OCI-LY7 (cell line): ENCODE data around the gene SEMA3D. TPM values are rescaled to one million over a fixed set of nuclear protein-coding genes. Genes with fewer than 3 reads are reported as not detected.

Experiments
- BruUV-seq: library from RNA; stranded (reverse); fragments of 400-500 nt; replicated peaks from 2 replicates; lab custom pipeline; 2021; lab: Mats Ljungman, UMichigan
- CTCF ChIA-PET: fragments of 300-600 bp; sonication (Branson Sonifier 250); formaldehyde crosslinking; loops from one replicate; lab custom pipeline; 2022; ENCODE audit warnings: antibody characterized with exemption; ENCODE audit not compliant: unreplicated experiment; lab: Charles Lee
- POLR2A ChIA-PET: fragments of 300-600 bp; sonication (Branson Sonifier 250); formaldehyde crosslinking; loops from one replicate; lab custom pipeline; 2022; ENCODE audit warnings: antibody characterized with exemption; lab: Charles Lee
- DNase-seq: peaks from one replicate; pipeline ENCODE4 v3.0.0-alpha.2; 2015; ENCODE audit warnings: low spot score
- H2AFZ ChIP-seq: fragments of 200-600 bp; sonication (generic), shearing (Covaris generic); 2 replicates; pipeline ENCODE4 v1.6.1; 2014; ENCODE audit warnings: mild to moderate bottlenecking, antibody characterized with exemption, low read length, moderate library complexity
- H3K27ac ChIP-seq: fragments of 200-600 bp; sonication (generic); 2 replicates; pipeline ENCODE4 v1.5.1; 2014; ENCODE audit warnings: mixed run types, low read depth, mild to moderate bottlenecking, moderate library complexity, low read length, inconsistent platforms; ENCODE audit not compliant: poor library complexity, severe bottlenecking
- H3K36me3 ChIP-seq: fragments of 200-600 bp; sonication (generic); 2 replicates; pipeline ENCODE4 v1.6.1; 2014; ENCODE audit warnings: mild to moderate bottlenecking, antibody characterized with exemption, low read length, moderate library complexity, mixed read lengths; ENCODE audit not compliant: insufficient read depth
- H3K4me1 ChIP-seq: fragments of 200-600 bp; sonication (generic); 2 replicates; pipeline ENCODE4 v1.5.1; 2014; ENCODE audit warnings: mild to moderate bottlenecking, low read length; ENCODE audit not compliant: insufficient read depth, poor library complexity, severe bottlenecking
- H3K4me2 ChIP-seq: fragments of 200-600 bp; sonication (generic); 2 replicates; pipeline ENCODE4 v1.6.1; 2014; ENCODE audit warnings: mild to moderate bottlenecking, low read length
- H3K4me3 ChIP-seq: fragments of 200-600 bp; sonication (generic); 2 replicates; pipeline ENCODE4 v1.5.1; 2014; ENCODE audit warnings: mild to moderate bottlenecking, low read depth, low read length; ENCODE audit not compliant: poor library complexity, severe bottlenecking
- H3K79me2 ChIP-seq: fragments of 200-600 bp; sonication (generic); 2 replicates; pipeline ENCODE4 v1.6.1; 2016; ENCODE audit warnings: low read depth, mild to moderate bottlenecking, low read length, moderate library complexity, mixed read lengths; ENCODE audit not compliant: insufficient read depth
- H3K9me2 ChIP-seq: fragments of 200-600 bp; sonication (generic); 2 replicates; pipeline ENCODE4 v1.6.1; 2016; ENCODE audit warnings: mild to moderate bottlenecking, low read length, mixed read lengths; ENCODE audit not compliant: insufficient read depth
- H3K9me3 ChIP-seq: fragments of 200-600 bp; sonication (generic); 2 replicates; pipeline ENCODE4 v1.6.1; 2014; ENCODE audit warnings: mild to moderate bottlenecking, mixed run types, low read length, mixed read lengths
- H4K20me1 ChIP-seq: fragments of 200-600 bp; sonication (generic); 2 replicates; pipeline ENCODE4 v1.6.1; 2014; ENCODE audit warnings: mild to moderate bottlenecking, antibody characterized with exemption, low read length, moderate library complexity, mixed read lengths; ENCODE audit not compliant: insufficient read depth
- CTCF ChIP-seq: fragments of 200-600 bp; sonication (generic); conservative IDR thresholded peaks from 2 replicates; pipeline ENCODE4 v1.5.1; 2014; ENCODE audit warnings: mild to moderate bottlenecking, antibody characterized with exemption, low read length, moderate library complexity, mixed read lengths
- EZH2phosphoT487 ChIP-seq: fragments of 200-600 bp; sonication (generic); IDR thresholded peaks from 2 replicates; pipeline ENCODE4 v1.6.1; 2018; ENCODE audit warnings: low read depth, borderline replicate concordance, mild to moderate bottlenecking, mixed run types, antibody characterized with exemption, low read length, moderate library complexity, mixed read lengths
- intact Hi-C: fragments of 100-400 bp; cut with micrococcal nuclease; formaldehyde crosslinking; loops from one replicate; pipeline ENCODE4 v1.10.0; 2022; ENCODE audit not compliant: unreplicated experiment
- total RNA-seq, 2 experiments: library from RNA; depleted of rRNA in 1 of 2; stranded (reverse); fragments of >200 nt in 1 of 2; shearing (Covaris generic) in 1 of 2; gene quantifications; 2 replicates each; pipeline ENCODE4 v1.2.3, GENCODE V29; 2014 to 2022

Gene SEMA3D
- total RNA-seq, 2 experiments from 2014 or later = not detected

GRCh38 chr7:85091565-85091928, 95.3 kb downstream of the SEMA3D start:
- Histone ChIP-seq H3K79me2 (no peaks in the 10 kb centered on the region), H2AFZ (no peak overlapping the region), H3K36me3 (no peaks in the 10 kb centered on the region), H3K4me1 (no peaks in the 10 kb centered on the region), H3K4me2 (no peak overlapping the region), H3K27ac (no peak overlapping the region), H3K9me3 (no peaks in the 10 kb centered on the region), H3K9me2 (no peaks in the 10 kb centered on the region), H4K20me1 (no peaks in the 10 kb centered on the region), H3K4me3 (no peak overlapping the region)
- intact Hi-C loops = no loop called here
- CTCF ChIA-PET = no interaction called here
- TF ChIP-seq CTCF (no peak), EZH2phosphoT487 (no peak)
- no peak for DNase-seq
- POLR2A ChIA-PET = interaction anchor here (0.6 kb wide), 1 partner anchor 58 kb away, joined by 3 read pairs; no protein-coding TSS in a partner anchor
- no TSS peak for BruUV-seq

- intact Hi-C loops = no loop called here
- Histone ChIP-seq H3K4me3 (no peak overlapping the region), H3K27ac (no peak overlapping the region), H2AFZ (no peak overlapping the region), H4K20me1 (no peaks in the 10 kb centered on the region), H3K4me1 (no peaks in the 10 kb centered on the region), H3K9me3 (no peaks in the 10 kb centered on the region), H3K9me2 (no peaks in the 10 kb centered on the region), H3K79me2 (no peaks in the 10 kb centered on the region), H3K4me2 (no peak overlapping the region), H3K36me3 (no peaks in the 10 kb centered on the region)
- TF ChIP-seq CTCF = no peak
- TF ChIP-seq EZH2phosphoT487 = no peak
- DNase-seq = no peak
- POLR2A ChIA-PET = interaction anchor here (0.6 to 0.7 kb wide), 2 partner anchors 59 to 1608 kb away, joined by 3 read pairs; no protein-coding TSS in a partner anchor
- CTCF ChIA-PET = no interaction called here
- BruUV-seq = no TSS peak
These were observed 95.8 kb downstream of the SEMA3D start for GRCh38 chr7:85090919-85091564.

GRCh38 chr7:85090143-85090542, 96.7 kb downstream of the SEMA3D start:
- no peak for DNase-seq
- ChIA-PET CTCF (no interaction called here), POLR2A (interaction anchor here (0.6 to 0.7 kb wide), 2 partner anchors 59 to 1609 kb away, joined by 3 read pairs; no protein-coding TSS in a partner anchor)
- no peaks in the 10 kb centered on the region for H3K9me3 ChIP-seq
- H3K36me3 ChIP-seq = no peaks in the 10 kb centered on the region
- H3K4me3 ChIP-seq = no peak overlapping the region
- no peaks in the 10 kb centered on the region for H3K79me2 ChIP-seq
- H4K20me1 ChIP-seq = no peaks in the 10 kb centered on the region
- no peaks in the 10 kb centered on the region for H3K4me1 ChIP-seq
- no peaks in the 10 kb centered on the region for H3K9me2 ChIP-seq
- intact Hi-C loops = no loop called here
- BruUV-seq = no TSS peak
- no peak overlapping the region for H3K4me2 ChIP-seq
- no peak overlapping the region for H3K27ac ChIP-seq
- no peak overlapping the region for H2AFZ ChIP-seq
- TF ChIP-seq EZH2phosphoT487 (no peak), CTCF (no peak)
